GM19455 (cell line): ENCODE data around the gene LITAF.

ENCODE experiments used
- ATAC-seq: cut with Tn5 transposase; IDR thresholded peaks from one replicate; pipeline ENCODE4 v1.9.1; 2021; ENCODE audit not compliant: unreplicated experiment

Gene LITAF

DNA sequence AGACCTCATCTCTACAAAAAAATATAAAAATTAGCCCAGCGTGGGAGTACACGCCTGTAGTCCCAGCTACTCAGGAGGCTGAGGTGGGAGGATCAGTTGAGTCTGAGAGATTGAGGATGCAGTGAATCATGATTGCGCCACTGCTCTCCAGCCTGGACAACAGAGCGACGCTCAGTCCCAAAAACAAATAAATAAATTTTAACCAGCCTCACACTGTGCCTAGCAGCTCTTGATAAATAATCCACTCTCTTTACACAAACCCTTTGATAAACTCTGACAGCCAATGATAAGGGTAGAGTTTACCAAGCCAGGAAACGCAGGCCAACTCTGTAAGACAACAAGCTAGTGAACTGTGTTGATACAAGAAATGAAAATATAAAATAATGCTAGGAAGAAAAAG is 32.7 kb downstream of the LITAF start:
- no peak for ATAC-seq

DNA sequence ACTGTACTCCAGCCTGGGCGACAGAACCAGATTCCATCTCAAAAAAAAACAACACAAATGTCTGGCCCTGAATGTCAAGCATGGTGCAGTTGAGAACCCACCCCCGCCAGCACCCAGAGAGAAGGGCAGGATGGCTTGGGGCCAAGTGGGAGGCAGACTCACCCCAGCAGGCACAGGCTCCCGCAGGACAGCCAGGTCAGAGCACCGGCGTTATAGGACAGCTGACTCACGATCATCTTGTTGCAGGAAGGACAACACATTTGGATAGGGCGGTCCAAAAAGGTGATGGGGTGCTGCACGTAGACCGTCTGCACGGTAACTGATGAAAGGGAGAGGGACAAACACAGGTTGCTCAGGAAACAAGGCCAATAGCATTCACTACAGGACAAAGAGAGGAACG is 33.3 kb downstream of the LITAF start:
- no peak for ATAC-seq

DNA sequence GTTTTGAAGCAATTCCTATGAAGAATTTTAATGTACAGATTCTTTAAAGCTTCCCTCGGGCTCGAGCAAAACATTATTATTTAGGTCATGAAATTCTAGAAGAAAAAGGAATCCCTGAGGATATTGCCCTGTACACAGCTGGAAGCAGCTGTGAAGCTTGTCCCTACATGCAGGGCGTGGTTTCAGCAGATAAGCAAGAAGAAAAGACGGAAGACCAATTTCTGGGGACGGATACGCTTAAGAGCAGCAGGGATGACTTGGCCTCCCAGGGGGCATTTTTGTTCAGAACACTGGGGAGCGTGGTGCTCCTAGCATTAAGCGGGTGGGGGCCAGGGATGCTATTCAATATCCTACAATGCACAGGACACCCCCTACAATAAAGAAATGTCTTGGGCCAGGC is 34.3 kb downstream of the LITAF start:
- no peak for ATAC-seq

DNA sequence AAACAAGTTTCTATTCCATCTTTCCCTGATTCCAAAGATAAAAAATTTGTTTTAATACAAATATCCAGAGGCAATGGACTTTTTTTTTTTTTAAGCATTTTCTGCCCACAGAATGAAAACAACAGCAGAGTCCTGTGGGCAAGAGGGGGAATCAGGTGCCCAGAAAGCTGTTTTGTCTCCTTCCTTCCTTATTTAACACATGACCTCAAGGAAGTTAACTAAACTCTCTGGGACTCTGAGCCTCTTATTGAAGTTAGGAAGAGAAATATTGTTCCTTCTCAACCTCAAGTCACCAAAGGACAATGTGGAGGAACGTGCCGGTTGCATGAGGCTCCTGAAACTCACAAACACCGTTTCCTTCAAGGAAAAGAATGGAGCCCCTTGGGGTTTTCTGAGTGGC is 34.9 kb downstream of the LITAF start:
- ATAC-seq = no peak

DNA sequence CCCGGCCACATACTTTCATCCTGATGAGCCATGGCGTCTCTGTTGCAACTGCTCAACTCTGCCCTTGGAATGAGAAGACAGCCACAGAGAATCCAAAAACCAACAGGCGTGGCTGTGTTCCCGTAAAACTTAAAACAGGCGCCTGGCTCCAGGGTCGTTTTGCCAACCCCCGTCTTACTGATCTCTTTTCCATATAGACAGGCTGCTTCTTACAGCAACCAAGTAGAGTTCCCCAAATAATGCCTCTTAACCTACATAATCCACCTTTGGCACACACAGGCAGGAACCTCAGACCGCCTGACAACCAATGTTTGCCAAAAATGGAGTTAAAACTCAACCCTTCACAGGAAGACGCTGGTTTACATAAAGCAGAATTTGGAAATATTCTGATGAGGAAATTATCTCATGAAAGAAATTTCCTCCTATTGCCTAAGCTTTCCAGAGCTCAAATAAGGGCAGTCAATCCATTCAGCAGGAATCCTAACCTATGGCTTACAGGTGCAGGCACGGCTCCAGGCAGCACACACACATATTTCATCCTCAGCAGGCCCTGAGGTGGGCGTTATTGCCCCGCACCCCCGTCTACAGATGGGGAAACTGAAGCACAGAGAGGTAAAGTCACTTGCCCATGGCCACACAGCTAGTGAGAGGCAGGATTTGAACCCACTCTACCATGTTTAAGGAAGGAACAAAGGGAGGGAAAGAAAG is 35.8 kb downstream of the LITAF start:
- no peak for ATAC-seq

DNA sequence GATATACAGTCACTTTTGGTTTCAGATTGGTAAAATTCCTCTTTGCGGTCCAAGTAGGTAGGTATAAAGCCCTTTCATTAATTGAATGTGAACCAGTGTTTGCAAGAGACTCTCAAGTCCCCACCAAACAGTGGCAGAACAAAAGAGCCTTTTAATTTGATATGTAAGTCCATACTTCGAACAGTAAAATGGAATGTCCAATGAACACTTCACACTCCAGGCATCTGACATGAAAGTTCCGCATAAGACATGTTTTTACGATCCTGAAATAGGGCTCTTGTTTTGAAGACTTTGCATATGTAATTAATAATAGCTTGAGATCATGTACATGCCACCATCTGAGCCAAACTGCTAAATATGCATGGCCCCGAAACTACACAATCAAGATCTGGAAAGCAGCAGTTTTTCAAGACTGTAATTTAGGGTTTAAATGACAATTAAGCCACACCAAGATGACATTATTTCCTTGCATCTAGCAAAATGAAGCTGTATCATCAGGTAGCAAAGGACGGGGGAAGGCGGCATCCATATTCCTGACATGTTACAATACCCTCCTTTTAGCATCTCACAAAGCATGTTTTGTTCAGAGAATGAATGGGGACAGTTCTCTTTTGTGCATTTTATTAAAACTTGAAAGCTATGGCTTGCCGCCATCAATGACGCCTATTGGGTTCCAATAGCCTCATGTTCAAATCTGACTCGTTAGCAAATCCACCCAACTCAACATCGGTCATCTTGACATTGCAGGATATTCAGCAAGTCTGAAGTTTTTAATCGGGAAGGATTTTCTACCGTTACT is 39.4 kb downstream of the LITAF start:
- ATAC-seq = no peak

DNA sequence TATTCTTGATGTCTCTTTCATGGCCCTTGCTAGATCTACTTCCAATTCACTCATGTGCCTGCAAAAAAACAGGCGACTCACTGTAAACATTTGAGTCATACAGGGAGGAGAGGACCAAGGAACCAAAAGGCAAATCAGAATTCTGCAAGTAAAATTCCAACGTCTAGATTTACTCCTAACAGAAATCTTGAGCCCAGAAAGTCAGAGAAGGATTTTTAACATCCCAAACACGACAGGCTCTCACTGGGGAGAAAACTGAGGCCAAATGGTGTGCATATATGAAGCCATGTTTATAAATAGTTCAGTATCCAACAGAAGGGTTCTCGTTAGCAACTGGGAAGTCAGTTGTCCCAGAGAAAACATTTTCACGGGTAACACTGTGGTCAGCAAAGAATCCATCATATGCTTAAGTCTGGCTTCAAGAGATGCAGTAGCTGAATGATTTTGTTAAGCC is 40.1 kb downstream of the LITAF start:
- ATAC-seq = no peak

DNA sequence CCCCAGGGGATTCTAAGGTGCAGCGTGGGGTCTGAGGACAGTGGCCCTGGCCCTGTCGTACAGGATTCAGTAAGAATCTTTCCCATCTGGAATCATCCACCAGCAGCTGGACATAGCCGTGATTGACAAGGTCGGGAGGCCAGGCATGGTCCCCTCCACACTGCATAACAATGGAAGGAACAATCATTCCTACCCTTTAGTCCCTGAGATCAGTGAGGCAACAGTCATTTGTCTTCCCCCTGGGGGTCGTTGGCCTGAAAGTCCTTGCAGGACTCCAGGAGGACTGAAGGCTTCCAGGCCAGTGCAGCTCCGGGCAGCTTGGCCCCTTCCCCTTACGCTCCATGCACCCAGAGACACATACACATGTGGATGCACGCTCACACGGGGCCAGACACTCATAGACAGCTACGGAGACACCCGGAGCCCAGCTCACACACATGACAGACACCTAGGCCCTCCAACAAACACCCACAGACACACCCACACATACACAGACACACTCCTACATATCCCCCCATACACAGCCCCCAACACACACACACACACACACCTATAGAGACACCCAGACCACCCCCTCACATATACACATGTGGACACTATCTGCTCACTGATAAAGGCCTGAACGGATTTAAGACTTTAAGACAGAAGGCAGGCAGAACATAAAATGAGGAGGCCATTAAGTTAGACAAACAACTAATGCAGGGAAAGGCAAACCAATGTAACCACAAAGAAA is 42.9 kb downstream of the LITAF start:
- ATAC-seq = no peak

DNA sequence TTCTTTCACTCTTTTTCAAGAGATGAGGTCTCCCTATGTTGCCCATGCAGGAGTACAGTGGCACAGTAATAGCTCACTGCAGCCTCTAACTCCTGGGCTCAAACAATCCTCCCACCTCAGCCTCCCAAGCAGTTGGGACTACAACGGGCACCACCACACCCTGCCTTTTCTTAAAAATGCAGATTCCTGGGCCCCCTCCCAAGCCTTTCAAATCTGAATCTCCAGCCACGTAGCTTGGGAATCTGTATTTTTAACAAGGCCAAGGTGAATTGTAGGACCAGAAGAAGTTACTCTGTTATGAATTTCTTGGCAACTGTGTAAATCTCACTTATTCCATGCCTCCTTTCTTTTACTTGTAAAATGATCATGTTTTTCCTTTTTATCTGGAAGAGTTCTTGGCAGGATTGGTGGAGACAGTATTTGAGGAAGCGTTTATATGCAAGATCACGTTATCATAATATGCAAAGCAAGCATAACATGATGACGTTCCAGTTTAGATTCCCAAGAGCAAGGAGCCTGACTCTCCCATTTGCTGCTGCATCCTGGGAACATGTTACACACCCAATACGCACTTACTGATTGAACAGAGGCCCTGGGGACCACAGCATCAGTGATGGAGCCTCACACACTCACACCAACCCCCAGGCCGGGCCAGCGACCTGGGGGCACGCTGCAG is 44.5 kb downstream of the LITAF start:
- ATAC-seq = no peak

DNA sequence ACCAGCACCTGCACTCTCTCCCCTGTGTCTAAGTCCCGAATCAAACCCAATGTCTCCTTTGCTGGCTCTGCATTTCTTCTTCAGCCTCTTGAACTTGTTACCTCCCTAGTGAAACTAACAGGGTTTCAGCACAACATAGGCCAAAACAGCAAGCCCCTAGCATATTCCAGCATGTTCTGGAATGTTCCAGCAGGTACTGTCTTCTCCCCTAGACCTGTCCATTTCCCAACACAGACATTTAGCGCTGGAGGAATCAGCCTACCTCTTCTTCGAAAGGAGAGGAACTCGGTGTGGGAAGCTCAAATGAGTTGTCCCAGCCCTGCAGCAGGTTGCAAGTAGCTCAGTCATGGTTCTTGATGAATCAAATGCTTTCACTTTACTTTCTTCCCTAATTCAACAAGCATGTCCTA is 47.1 kb downstream of the LITAF start:
- ATAC-seq = no peak

DNA sequence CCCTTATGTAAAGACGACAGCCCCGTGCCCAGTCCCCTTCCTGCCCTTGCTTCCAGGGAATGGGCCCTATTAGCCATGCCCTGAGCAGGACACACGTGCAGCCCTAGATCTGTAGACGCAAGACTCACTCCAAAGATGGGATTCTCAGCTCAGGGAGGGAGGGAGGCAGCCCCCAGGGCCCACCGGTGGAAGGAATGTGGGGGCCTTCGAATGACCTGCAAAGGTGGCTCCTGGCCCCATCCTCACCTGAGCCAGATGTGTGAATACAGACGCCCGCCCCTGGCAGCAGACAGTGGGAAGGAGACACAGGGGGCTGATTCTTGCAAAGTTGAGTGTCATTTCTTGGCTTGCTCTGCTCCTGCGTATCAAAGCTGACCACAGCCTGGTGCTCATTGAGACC is 47.8 kb downstream of the LITAF start:
- ATAC-seq = no peak

DNA sequence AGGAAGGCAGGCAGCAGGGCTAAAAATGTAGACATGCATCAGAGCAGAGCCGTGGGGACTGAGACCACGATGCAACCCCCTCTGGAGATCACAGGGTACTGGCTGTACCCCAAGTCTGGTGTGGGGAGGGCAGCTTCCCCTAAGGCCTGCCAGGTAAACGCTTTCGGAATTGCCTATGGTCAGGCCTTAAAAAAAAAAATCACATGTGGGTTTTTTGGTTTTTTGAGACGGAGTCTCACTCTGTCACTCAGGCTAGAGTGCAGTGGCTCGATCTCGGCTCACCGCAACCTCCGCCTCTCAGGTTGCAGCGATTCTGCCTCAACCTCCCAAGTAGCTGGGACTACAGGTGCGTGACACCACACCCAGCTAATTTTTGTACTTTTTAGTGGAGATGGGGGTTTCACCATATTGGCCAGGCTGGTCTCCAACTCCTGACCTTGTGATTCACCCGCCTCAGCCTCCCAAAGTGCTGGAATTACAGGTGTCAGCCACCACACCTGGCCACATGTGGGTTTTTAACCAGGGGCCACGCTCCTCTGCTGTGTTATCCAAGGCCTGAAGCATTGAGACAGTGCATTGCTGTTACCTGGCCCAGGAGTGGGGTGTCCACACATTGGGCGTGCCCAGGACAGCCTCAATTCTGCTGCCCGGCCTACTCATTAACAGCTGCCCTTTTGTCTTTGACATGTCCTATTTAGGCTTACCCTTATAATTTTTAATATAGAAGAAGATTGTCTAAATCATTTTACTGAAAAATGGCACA is 50.4 kb downstream of the LITAF start:
- ATAC-seq = no peak

DNA sequence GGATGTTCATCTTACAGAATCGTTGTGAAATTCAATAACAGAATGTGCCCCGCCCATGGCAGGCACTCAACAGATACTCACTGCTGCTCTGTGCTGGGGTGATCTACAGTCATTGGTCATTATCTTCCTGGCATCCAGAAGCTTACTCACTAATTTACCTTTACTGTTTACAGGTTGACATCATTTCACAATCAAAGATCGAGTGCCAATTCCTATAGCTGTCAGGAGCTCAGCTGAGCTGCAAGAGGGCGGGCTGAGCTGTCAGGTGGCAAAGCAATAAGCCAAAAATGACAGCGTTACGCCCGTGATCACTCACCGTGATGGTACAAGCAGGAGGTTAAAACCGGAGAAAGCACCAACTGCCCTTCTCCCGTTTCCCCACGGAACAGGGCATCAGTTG is 51.2 kb downstream of the LITAF start:
- no peak for ATAC-seq

DNA sequence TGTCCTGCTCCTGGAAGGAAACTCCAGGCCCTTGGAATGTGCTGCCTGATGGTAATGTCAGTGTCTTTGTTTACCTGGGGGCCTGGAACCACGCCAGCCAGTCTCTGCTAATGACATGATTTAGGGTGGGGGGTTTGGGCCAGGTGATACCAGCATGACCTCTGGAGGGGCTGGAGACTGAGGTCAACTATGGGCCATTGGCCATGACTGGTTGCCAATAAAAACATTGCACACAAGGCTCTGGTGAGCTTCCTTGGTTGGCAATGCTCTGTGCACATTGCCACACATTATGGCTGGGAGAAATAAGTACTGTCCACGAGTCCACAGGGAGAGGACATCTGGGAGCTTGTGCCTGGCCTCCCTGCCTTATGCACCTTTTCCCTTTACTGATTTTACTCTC is 52.5 kb downstream of the LITAF start:
- no peak for ATAC-seq

DNA sequence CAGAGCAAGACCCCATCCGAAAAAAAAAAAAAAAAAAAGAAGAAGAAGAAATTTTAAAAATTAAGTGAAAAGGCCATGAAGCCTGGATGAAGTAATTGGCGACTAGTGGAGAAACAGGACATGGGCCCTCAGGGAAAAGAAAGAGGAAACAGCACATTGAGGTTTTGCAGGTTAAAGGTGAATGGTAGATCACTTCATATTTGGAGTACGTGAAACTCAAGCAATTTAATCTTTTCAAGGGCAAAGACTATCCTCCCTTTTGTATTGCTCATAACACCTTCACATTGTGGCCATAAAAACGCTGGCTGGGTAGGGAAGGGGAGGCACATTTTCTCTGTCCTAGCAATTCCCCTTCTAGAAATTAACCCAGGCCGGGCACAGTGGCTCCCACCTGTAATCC is 53.1 kb downstream of the LITAF start:
- no peak for ATAC-seq

DNA sequence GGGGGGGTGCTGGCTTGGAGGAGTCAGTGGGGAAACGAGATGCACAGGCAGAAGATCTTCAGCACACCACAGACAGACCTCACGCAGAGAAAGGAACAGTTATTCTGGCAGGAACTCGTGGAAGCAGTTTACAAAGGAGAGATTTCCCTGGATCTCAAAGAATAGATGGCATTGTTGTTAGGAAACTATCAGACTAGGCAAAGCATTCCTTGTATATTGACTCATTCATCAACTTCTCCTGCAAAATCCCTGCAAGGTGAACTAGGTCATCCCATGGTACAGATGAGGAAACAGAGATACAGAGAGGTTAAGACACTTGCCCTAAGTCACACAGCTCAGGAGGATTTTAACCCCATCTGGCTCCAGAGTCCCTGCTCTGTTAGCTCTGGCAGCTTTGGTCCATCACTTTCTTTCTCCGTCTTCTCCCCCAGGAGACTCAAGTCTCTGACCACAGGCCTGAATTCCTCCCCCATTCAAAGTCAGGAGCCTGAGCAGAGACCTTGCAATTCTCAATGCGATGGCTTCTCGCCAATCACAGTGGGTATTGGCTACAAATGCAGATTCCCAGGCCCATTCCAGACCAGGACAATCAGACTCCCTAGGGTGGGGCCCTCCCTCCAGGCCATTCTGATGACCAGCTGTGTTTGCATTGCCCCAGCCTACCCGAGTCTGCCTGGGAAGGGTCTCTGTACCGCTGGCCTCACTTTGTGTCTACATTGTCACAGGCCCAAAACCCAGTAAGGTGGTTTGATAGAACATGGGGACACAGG is 56.4 kb downstream of the LITAF start:
- ATAC-seq = no peak

DNA sequence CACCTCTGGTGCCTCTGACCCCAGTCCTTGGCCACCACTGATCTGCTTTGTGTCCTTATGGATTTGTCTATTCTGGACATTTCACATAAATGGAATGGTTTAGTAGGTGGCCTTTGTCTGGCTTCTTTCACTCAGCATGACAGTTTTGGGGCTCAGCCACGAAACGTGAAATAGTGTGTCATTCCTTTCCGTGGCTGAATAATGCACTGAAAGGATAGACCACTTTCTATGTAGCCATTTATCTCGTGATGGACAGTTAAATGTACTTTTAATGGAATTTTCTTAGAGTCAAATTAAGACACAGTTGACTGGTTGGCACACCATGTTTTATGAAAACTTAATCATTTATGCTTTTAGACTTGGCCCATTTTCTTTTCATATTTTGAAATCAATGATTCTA is 57.4 kb downstream of the LITAF start:
- no peak for ATAC-seq

DNA sequence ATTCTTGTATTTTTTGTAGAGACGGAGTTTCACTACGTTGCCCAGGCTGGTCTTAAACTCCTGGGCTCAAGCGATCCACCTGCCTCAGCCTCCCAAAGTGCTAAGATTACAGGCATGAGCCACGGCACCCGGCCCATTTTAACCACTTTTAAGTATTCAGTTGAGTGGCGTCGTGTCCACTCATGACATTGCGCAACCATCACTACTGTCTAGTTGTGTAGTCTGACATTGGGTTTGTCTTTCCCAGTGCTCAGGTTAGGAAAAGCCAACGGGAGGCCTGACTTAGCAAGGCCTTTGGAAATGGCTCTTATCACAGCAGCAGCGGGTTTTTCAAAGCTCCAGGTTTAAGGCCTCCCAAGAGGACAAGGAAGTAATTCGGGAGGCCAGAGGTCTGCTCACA is 58.7 kb downstream of the LITAF start:
- ATAC-seq = no peak

DNA sequence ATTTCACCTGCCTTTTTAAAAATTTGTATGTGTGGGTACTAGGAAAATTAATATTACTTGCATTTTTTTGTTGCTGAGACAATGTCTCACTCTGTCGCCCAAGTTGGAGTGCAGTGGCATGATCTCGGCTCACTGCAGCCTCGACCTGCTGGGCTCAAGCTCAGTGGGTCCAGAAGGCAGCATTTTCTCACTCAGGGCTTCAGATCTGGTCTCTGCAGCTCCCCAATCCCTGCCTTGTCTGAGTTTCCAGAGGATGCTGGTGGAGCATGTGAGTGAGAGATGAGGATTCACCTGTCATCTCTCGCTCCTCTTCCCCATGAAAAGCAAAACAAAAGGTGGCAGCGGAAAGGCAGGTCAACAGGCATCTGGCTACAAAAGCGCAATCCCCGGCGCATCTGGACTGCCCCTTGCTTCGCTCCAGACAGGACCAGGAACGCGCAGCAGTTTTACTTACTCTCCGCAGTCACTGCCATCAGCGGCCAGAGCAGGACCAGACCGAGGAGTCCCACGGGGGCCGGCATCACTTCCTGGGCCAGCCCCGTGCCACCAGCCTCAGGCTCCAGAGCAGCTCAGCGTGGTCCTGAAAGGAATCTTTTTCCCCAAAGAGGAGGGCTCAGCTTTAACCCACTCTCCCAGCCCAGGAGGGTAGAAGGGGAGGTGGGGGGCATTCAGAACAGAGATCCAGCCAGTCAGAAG is 59.9 kb downstream of the LITAF start:
- no peak for ATAC-seq
